Measurements from ENCODE around the gene NOL11. TPM values are rescaled to one million over a fixed set of nuclear protein-coding genes. Genes with fewer than 3 reads are reported as not detected.

NOL11 gene
- total and polyA plus RNA-seq, 2 of the 8 experiments (the other 6 are each of a cell fraction or from before 2014, with no cell fraction given), result 58.0 to 97.2 TPM

GRCh38 chr17:67759355-67760171 lies 41.8 kb downstream of the NOL11 start:
- H2BK12ac ChIP-seq (ENCODE audit: low read depth, low read length), result peak overlapping the region; percentile 41; the same call in 1 of the 2 replicates
- H3K4me3 ChIP-seq (ENCODE audit: extremely low read depth in 1 of 4, insufficient read depth in 2 of 4, low read depth in 3 of 4, low read length in 4 of 4), result no peak overlapping the region
- H3K4me1 ChIP-seq (replicated peaks in 1 of 4; ENCODE audit: control insufficient read depth in 3 of 4, insufficient read depth in 4 of 4, low read length in 3 of 4), result peaks cover 0 to 3% (median 0%) of the 10 kb centered on the region in 4 experiments; a peak in 1 of 7 replicates
- no peak overlapping the region for H2AK5ac ChIP-seq (ENCODE audit: low read depth, low read length)
- no peak overlapping the region for H2BK15ac ChIP-seq (ENCODE audit: low read length)
- peak overlapping the region; percentile 62; the same call in 1 of the 2 replicates for H2BK5ac ChIP-seq (ENCODE audit: low read depth, low read length)
- H3K79me1 ChIP-seq (ENCODE audit: low read depth, low read length), result no peaks in the 10 kb centered on the region
- H3K56ac ChIP-seq (replicated peaks; ENCODE audit: insufficient read length, low read depth, low read length), result no peak overlapping the region
- no peaks in the 10 kb centered on the region; a peak in 1 of 8 replicates for H3K36me3 ChIP-seq (ENCODE audit: control insufficient read depth in 2 of 4, insufficient read depth in 4 of 4, low read length in 3 of 4)
- no peak overlapping the region for H3K23ac ChIP-seq (ENCODE audit: insufficient read length)
- no peak for FAIRE-seq
- no peak overlapping the region for H3K4me2 ChIP-seq (ENCODE audit: insufficient read depth in 1 of 2, low read depth in 2 of 2, low read length in 2 of 2)
- H3K79me2 ChIP-seq (ENCODE audit: control insufficient read depth in 1 of 2, insufficient read depth in 2 of 2, low read length in 2 of 2), result no peaks in the 10 kb centered on the region
- no peaks in the 10 kb centered on the region for H3K27me3 ChIP-seq (replicated peaks in 1 of 4; ENCODE audit: control insufficient read depth in 3 of 4, extremely low read depth in 1 of 4, insufficient read depth in 3 of 4, low read length in 3 of 4)
- TF ChIP-seq CTCF (IDR thresholded peaks at IDR 0.05; ENCODE audit: control extremely low read depth in 1 of 3, insufficient read depth in 1 of 3, low read depth in 1 of 3, low read length in 3 of 3), result no peak
- peak; percentile 33 for TF ChIP-seq TAF7 (optimal IDR thresholded peaks at IDR 0.05; ENCODE audit: borderline replicate concordance, low read depth, low read length)
- H4K91ac ChIP-seq (replicated peaks; ENCODE audit: insufficient read length, low read length), result peak overlapping the region; percentile 49
- H4K5ac ChIP-seq (ENCODE audit: insufficient read length, low read depth, low read length), result no peak overlapping the region
- peak overlapping the region; percentile 84; the same call in 1 of the 2 replicates for H2BK20ac ChIP-seq (ENCODE audit: low read length)
- no peak overlapping the region for H3K4ac ChIP-seq (replicated peaks; ENCODE audit: insufficient read length, low read depth, low read length)
- no peak for DNase-seq (ENCODE audit: low read depth in 1 of 2, low spot score in 2 of 2)
- no peaks in the 10 kb centered on the region for H4K20me1 ChIP-seq (replicated peaks in 1 of 2; ENCODE audit: control insufficient read depth in 1 of 2, insufficient read depth in 2 of 2, low read length in 2 of 2)
- H3K14ac ChIP-seq (ENCODE audit: insufficient read length), result no peak overlapping the region
- H4K8ac ChIP-seq (ENCODE audit: extremely low read depth, insufficient read depth, low read length), result no peak overlapping the region; the same call in 1 of the 2 replicates
- 76% methylated on average over 11 of the region's 11 CpGs; no CpG with 5 or more reads in 1 of the 2 experiments for WGBS, 2 experiments (ENCODE audit: extremely low coverage in 1 of 2, insufficient coverage in 1 of 2, insufficient read length in 1 of 2, insufficient replicate concordance in 2 of 2, low coverage in 1 of 2, low lambda C conversion rate in 2 of 2, missing lambda C conversion rate in 1 of 2)
- H3K18ac ChIP-seq (ENCODE audit: extremely low read depth, low read length), result peak overlapping the region; percentile 15; the same call in 1 of the 2 replicates
- H3K9me3 ChIP-seq (ENCODE audit: insufficient read depth in 2 of 2, low read depth in 1 of 2, low read length in 1 of 2), result peaks cover 5 to 8% of the 10 kb centered on the region in 2 experiments; a peak in 1 of 4 replicates
- no peak overlapping the region for H2BK120ac ChIP-seq (replicated peaks; ENCODE audit: low read depth, low read length)
- H3K27ac ChIP-seq (ENCODE audit: low read depth, low read length), result no peak overlapping the region
- H2AFZ ChIP-seq (ENCODE audit: low read length), result no peak overlapping the region
- H3K9ac ChIP-seq (replicated peaks in 1 of 4; ENCODE audit: extremely low read depth in 1 of 4, low read depth in 3 of 4, low read length in 3 of 4), result no peak overlapping the region
- POLR2A ChIA-PET (ENCODE audit: partially characterized antibody), result interaction anchor here (0.9 kb wide), 1 partner anchor 8 kb away, joined by 5 read pairs; no protein-coding TSS in a partner anchor
- no peaks in the 10 kb centered on the region for H3K23me2 ChIP-seq (ENCODE audit: low read depth, low read length)
- CTCF ChIA-PET (ENCODE audit: partially characterized antibody), result interaction anchor here (0.8 to 1.2 kb wide), 5 partner anchors 8 to 41 kb away, joined by 3 to 5 read pairs (median 3); no protein-coding TSS in a partner anchor
